Astrocyte (in vitro differentiated cells and primary cell): ENCODE results near the gene ANKRD18A. TPM values are rescaled to one million over a fixed set of nuclear protein-coding genes. Genes with fewer than 3 reads are reported as not detected.
A peak's percentile ranks its signal among the peaks of the same experiment; 100 is the strongest.
"Not testable (repeated sequence)": the region's sequence is repeated elsewhere in the genome, so short reads cannot be mapped to it uniquely, and the experiment has no call there.

Experiments used
- DNase-seq: peaks from one replicate; pipeline ENCODE4 v3.0.0-alpha.2; 2010; ENCODE audit warnings: low read depth
- FAIRE-seq: peaks from 2 replicates; lab custom pipeline; 2011; peaks lifted over from hg19 to GRCh38; lab: Jason Lieb, UNC
- H2AFZ ChIP-seq: 2 replicates; pipeline ENCODE4 v1.6.0; 2012; ENCODE audit warnings: low read depth, low read length, inconsistent platforms
- H3K27ac ChIP-seq: 2 replicates; pipeline ENCODE4 v1.5.1; 2011; ENCODE audit warnings: low read depth, low read length, inconsistent platforms
- H3K27me3 ChIP-seq: 2 replicates; pipeline ENCODE4 v1.6.0; 2011; ENCODE audit warnings: low read length, inconsistent platforms; ENCODE audit not compliant: insufficient read depth
- H3K36me3 ChIP-seq: 2 replicates; pipeline ENCODE4 v1.5.1; 2011; ENCODE audit warnings: low read length, inconsistent platforms; ENCODE audit not compliant: insufficient read depth
- H3K4me1 ChIP-seq: 2 replicates; pipeline ENCODE4 v1.5.1; 2011; ENCODE audit warnings: low read length, inconsistent platforms; ENCODE audit not compliant: insufficient read depth
- H3K4me2 ChIP-seq: 2 replicates; pipeline ENCODE4 v1.6.0; 2012; ENCODE audit warnings: low read length, inconsistent platforms
- H3K4me3 ChIP-seq: 2 replicates; pipeline ENCODE4 v1.5.1; 2011; ENCODE audit warnings: low read depth, mild to moderate bottlenecking, low read length, inconsistent platforms; ENCODE audit not compliant: insufficient read depth
- H3K79me2 ChIP-seq: 2 replicates; pipeline ENCODE4 v1.6.0; 2012; ENCODE audit warnings: mild to moderate bottlenecking, low read length, inconsistent platforms; ENCODE audit not compliant: insufficient read depth
- H3K9ac ChIP-seq: 2 replicates; pipeline ENCODE4 v1.6.0; 2012; ENCODE audit warnings: mild to moderate bottlenecking, low read length, inconsistent platforms
- H3K9me3 ChIP-seq: 2 replicates; pipeline ENCODE4 v1.5.1; 2012; ENCODE audit warnings: low read depth, mild to moderate bottlenecking, low read length, inconsistent platforms; ENCODE audit not compliant: insufficient read depth
- H4K20me1 ChIP-seq: 2 replicates; pipeline ENCODE4 v1.6.0; 2012; ENCODE audit warnings: low read length, inconsistent platforms; ENCODE audit not compliant: insufficient read depth
- H3K27ac Mint-ChIP-seq: one replicate; pipeline ENCODE4 v1.8.0; 2021; ENCODE audit warnings: mild to moderate bottlenecking, mixed read lengths; ENCODE audit not compliant: unreplicated experiment
- H3K27me3 Mint-ChIP-seq: one replicate; pipeline ENCODE4 v1.8.0; 2021; ENCODE audit warnings: low read depth, mixed read lengths; ENCODE audit not compliant: unreplicated experiment
- H3K36me3 Mint-ChIP-seq: one replicate; pipeline ENCODE4 v1.8.0; 2021; ENCODE audit warnings: low read depth, mixed read lengths; ENCODE audit not compliant: unreplicated experiment
- H3K4me1 Mint-ChIP-seq: one replicate; pipeline ENCODE4 v1.8.0; 2021; ENCODE audit warnings: low read depth, mixed read lengths; ENCODE audit not compliant: unreplicated experiment
- H3K4me3 Mint-ChIP-seq: one replicate; pipeline ENCODE4 v1.8.0; 2021; ENCODE audit warnings: mild to moderate bottlenecking, moderate library complexity, mixed read lengths; ENCODE audit not compliant: unreplicated experiment
- H3K9me3 Mint-ChIP-seq: one replicate; pipeline ENCODE4 v1.8.0; 2021; ENCODE audit warnings: mild to moderate bottlenecking, mixed read lengths; ENCODE audit not compliant: unreplicated experiment
- EZH2 ChIP-seq: IDR thresholded peaks from 2 replicates; pipeline ENCODE4 v1.6.1; 2012; ENCODE audit warnings: mild to moderate bottlenecking, low read length, inconsistent platforms; ENCODE audit not compliant: insufficient read depth
- total RNA-seq: library from RNA; stranded (reverse); gene quantifications from 2 replicates; pipeline ENCODE4 v1.2.1, GENCODE V29; 2021
- TF ChIP-seq, protein P1 (sequence below): IDR thresholded peaks from 2 replicates; pipeline ENCODE4 v1.5.1; 2011; ENCODE audit warnings: low read depth, mild to moderate bottlenecking, inconsistent platforms, low read length, moderate library complexity; ENCODE audit not compliant: insufficient read depth

ANKRD18A gene
- total RNA-seq, 1 donor from 2014 or later: 11.7 TPM

DNA sequence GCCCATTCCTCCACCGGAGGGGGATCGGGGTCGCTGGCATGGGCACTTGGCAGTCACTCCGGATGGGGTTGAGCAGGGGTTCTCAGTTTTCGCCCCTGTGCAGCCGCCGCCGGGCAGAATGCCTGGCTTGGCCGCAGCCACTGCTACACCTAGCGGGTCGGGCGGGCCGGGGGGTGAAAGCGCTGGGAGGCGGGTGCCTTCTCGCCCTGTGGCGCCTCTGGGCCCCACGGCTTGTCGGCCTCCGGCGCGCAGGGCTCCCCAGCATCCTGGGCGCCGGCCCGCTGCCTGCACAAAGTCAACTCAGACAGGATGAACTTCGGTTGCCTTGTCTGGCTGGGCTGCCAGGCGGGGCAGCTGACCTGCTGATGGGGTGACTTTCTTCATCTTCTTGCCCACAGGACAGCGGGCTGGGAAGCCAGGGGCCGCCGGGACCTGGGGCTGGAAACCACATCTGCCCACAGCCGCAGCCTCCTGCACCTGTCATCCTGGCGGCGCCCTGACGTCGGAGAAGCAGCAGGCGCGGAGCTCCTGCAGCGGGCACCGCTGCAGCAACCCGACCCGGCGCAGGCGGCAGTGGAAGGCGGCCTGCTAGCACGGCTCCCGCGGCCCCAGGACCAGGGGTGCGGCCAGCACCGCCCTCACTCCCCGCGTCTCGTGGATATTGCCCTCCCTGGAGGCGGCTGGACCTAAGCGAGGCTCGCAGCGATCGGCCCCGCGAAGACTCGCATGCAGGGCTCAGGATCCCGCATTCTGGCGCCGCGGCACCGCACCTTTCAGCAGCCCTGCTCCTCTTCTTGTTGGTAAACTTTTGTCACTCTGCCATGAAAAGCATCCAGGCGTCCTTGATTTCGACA is 1.3 kb upstream of the ANKRD18A start:
- Histone ChIP-seq H3K27me3 (peaks cover 30% of the 10 kb centered on the region), H3K27ac (no peak overlapping the region), H3K4me3 (peak overlapping the region; percentile 44), H3K79me2 (no peaks in the 10 kb centered on the region), H3K9ac (no peak overlapping the region), H3K4me1 (peaks cover 11% of the 10 kb centered on the region), H3K4me2 (peak overlapping the region; percentile 93), H4K20me1 (no peaks in the 10 kb centered on the region), H2AFZ (peak overlapping the region; percentile 90), H3K9me3 (no peaks in the 10 kb centered on the region), H3K36me3 (no peaks in the 10 kb centered on the region)
- TF ChIP-seq EZH2: peak; percentile 90
- TF ChIP-seq, protein P1, sequence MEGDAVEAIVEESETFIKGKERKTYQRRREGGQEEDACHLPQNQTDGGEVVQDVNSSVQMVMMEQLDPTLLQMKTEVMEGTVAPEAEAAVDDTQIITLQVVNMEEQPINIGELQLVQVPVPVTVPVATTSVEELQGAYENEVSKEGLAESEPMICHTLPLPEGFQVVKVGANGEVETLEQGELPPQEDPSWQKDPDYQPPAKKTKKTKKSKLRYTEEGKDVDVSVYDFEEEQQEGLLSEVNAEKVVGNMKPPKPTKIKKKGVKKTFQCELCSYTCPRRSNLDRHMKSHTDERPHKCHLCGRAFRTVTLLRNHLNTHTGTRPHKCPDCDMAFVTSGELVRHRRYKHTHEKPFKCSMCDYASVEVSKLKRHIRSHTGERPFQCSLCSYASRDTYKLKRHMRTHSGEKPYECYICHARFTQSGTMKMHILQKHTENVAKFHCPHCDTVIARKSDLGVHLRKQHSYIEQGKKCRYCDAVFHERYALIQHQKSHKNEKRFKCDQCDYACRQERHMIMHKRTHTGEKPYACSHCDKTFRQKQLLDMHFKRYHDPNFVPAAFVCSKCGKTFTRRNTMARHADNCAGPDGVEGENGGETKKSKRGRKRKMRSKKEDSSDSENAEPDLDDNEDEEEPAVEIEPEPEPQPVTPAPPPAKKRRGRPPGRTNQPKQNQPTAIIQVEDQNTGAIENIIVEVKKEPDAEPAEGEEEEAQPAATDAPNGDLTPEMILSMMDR: no peak
- no peak for FAIRE-seq
- Mint-ChIP-seq H3K27ac (no peak overlapping the region), H3K27me3 (peaks cover 23% of the 10 kb centered on the region), H3K36me3 (peaks cover 2% of the 10 kb centered on the region), H3K9me3 (peaks cover 2% of the 10 kb centered on the region), H3K4me1 (no peaks in the 10 kb centered on the region), H3K4me3 (peak overlapping the region; percentile 66)
- no peak for DNase-seq

- no peak for DNase-seq
- Histone ChIP-seq H3K27me3 (peaks cover 30% of the 10 kb centered on the region), H3K36me3 (no peaks in the 10 kb centered on the region), H4K20me1 (no peaks in the 10 kb centered on the region), H3K4me3 (peak overlapping the region; percentile 57), H2AFZ (peak overlapping the region; percentile 90), H3K27ac (no peak overlapping the region), H3K9me3 (no peaks in the 10 kb centered on the region), H3K79me2 (no peaks in the 10 kb centered on the region), H3K4me2 (peak overlapping the region; percentile 93), H3K9ac (peak overlapping the region; percentile 63), H3K4me1 (peaks cover 11% of the 10 kb centered on the region)
- Mint-ChIP-seq H3K27ac (no peak overlapping the region), H3K36me3 (peaks cover 2% of the 10 kb centered on the region), H3K4me1 (no peaks in the 10 kb centered on the region), H3K4me3 (peak overlapping the region; percentile 92), H3K27me3 (peaks cover 23% of the 10 kb centered on the region), H3K9me3 (peaks cover 2% of the 10 kb centered on the region)
- no peak for FAIRE-seq
- TF ChIP-seq, protein P1: no peak
- TF ChIP-seq EZH2: peak; percentile 26
Observed at GRCh38 chr9:38619556-38620447, 594 bp downstream of the ANKRD18A start.

GRCh38 chr9:38598029-38598745 is 22.2 kb downstream of the ANKRD18A start:
- H2AFZ ChIP-seq, H3K27me3 ChIP-seq, H3K27ac Mint-ChIP-seq, FAIRE-seq, H3K4me3 ChIP-seq, H3K36me3 Mint-ChIP-seq, H3K4me3 Mint-ChIP-seq, H4K20me1 ChIP-seq, H3K27me3 Mint-ChIP-seq, H3K36me3 ChIP-seq, H3K79me2 ChIP-seq, H3K27ac ChIP-seq, H3K9ac ChIP-seq, H3K9me3 ChIP-seq, DNase-seq, H3K9me3 Mint-ChIP-seq, H3K4me1 ChIP-seq, H3K4me2 ChIP-seq, H3K4me1 Mint-ChIP-seq: not testable (repeated sequence)

DNA sequence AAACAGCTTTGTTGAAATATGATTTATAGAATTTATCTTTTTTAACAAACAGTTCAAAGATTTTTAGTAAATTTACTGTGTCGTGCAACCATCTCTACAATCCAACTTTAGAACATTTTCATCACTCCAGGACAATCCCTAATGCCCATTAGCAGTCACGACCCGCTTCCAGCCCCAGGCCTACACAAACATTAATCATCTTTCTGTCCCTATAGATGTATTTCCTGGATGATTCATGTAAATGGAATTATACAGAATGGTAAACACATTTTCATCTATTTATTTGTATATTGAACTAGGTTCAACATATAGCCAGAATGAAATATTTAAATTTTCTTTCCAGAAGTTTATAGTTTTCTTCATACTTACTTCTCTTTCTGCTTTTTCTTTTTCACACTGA is 25.3 kb downstream of the ANKRD18A start:
- H3K27me3 Mint-ChIP-seq, H4K20me1 ChIP-seq, H3K9me3 Mint-ChIP-seq, H3K36me3 Mint-ChIP-seq, DNase-seq, H3K4me1 Mint-ChIP-seq, FAIRE-seq, H3K79me2 ChIP-seq, H3K27ac ChIP-seq, H3K4me3 Mint-ChIP-seq, H3K27me3 ChIP-seq, H3K9me3 ChIP-seq, H3K4me3 ChIP-seq, H3K36me3 ChIP-seq, H2AFZ ChIP-seq, H3K27ac Mint-ChIP-seq, H3K4me2 ChIP-seq, H3K9ac ChIP-seq, H3K4me1 ChIP-seq: not testable (repeated sequence)
